ENCODE measurements around the gene SMIM41.

Gene SMIM41

DNA sequence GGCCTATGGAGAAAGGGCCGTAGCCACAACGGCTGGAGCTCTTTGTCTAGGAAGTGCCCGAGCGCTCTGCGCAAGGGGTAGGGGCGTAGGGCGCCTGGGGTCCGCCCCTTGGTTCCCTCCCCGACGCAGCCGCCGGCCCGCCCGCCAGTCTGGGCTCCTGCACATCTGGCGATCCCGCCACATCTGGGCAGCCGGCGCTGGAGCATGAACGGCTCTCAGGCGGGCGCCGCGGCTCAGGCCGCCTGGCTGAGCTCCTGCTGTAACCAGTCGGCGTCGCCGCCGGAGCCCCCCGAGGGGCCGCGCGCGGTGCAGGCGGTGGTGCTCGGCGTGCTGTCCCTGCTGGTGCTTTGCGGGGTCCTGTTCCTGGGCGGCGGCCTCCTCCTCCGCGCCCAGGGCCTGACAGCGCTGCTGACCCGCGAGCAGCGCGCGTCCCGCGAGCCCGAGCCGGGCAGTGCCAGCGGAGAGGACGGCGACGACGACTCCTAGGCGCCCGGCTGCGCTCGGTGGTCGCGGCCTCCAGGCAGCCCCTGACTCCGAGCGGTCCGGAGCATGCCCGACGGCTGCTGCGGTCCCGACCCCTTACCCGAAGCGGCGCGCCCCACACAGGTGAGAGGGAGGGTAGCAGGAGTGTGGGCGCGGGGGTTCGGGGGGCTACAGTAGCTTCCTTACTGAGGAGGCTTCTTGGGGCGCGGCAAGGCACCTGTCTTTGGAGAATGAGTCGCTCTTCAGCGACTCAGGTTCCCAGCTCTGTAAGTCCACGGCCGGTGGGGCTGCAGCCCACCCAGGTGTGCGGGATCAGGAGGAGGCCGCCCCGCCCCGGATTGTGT lies at the start of gene SMIM41:
TSS of gene SMIM41 (plus strand) at position 129 of the 827 bp plus-strand sequence. CDS start at position 205, 76 bp downstream.
- DNase-seq (ENCODE audit: low read depth in 1 of 2, low spot score in 1 of 2): no peak
- in situ Hi-C loops (cut with HindIII; ENCODE audit: low pct_unique_long_range_greater_than_20kb, low sequenced_read_pairs): no loop called here
- no peak for TF ChIP-seq JUND (IDR thresholded peaks at IDR 0.05; ENCODE audit: low read depth)

- no peak for TF ChIP-seq JUND (IDR thresholded peaks at IDR 0.05; ENCODE audit: low read depth)
- in situ Hi-C loops (cut with HindIII; ENCODE audit: low pct_unique_long_range_greater_than_20kb, low sequenced_read_pairs): no loop called here
- DNase-seq (ENCODE audit: low read depth in 1 of 2, low spot score in 1 of 2): peak in 1 of 2 experiments; percentile 58
Observed at GRCh38 chr12:52032446-52032803, 47.1 kb upstream of the SMIM41 start.

- DNase-seq (ENCODE audit: low read depth in 1 of 2, low spot score in 1 of 2): peak; percentile 98 to 100
- in situ Hi-C loops (cut with HindIII; ENCODE audit: low pct_unique_long_range_greater_than_20kb, low sequenced_read_pairs): no loop called here
- no peak for TF ChIP-seq JUND (IDR thresholded peaks at IDR 0.05; ENCODE audit: low read depth)
Observed at GRCh38 chr12:52032804-52033445, 46.6 kb upstream of the SMIM41 start.

DNA sequence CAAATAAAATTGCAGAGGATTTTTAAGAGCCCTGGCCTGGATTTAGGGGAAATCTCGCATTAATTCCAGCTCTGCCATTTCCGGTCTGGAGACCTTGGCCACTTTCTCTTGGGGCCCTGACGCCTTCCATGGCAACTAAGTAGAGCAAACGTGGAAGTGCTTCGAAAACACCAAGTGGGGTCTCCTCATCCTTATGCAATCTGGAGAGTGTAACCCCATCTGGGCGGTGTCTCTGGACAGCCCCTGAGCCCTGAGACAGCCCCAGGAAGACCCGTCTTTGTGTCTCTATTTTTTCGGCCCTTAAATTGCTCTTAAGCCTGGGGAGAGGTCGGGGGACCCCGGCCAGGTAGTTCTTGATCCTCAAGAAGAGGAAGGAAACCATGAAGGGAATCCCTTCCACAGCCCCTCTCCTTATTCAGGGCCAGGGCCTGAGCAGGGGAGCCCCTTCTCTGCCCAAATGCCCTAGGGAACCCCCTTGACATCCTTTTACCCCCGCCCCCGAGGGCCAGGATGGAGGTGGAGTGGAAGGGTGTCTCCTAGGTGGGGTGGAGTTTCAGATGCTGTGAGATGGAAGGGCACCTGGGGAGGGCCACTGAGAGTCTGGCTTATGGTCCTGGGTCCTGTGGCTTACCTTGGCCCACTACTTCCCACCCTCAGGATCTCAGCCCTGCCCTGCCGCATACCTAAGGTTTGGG lies 45.9 kb upstream of the SMIM41 start:
- in situ Hi-C loops (cut with HindIII; ENCODE audit: low pct_unique_long_range_greater_than_20kb, low sequenced_read_pairs): no loop called here
- DNase-seq (ENCODE audit: low read depth in 1 of 2, low spot score in 1 of 2): no peak
- no peak for TF ChIP-seq JUND (IDR thresholded peaks at IDR 0.05; ENCODE audit: low read depth)

GRCh38 chr12:52035190-52035589 lies 44.3 kb upstream of the SMIM41 start:
- DNase-seq (ENCODE audit: low read depth in 1 of 2, low spot score in 1 of 2): no peak
- in situ Hi-C loops (cut with HindIII; ENCODE audit: low pct_unique_long_range_greater_than_20kb, low sequenced_read_pairs): no loop called here
- no peak for TF ChIP-seq JUND (IDR thresholded peaks at IDR 0.05; ENCODE audit: low read depth)

DNA sequence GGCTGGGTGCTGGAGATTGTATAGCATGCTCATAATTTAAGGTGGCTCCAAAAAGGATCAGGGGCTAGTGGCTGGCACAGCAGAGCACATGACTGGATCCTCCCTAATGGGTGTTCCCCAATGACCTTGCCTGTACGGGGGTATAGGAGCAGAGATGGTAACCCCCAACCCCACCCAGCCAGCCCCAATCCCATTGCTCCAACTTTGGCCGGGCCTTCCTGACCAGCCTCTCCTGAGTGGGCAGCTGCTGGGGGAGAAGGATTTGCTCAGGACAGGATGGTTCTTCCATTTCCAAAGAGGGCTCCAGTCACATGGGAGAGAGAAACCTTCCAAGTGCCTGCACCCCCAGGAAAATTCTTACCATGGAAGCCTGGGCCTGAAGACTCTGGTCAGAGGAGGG lies 43.6 kb upstream of the SMIM41 start:
- in situ Hi-C loops (cut with HindIII; ENCODE audit: low pct_unique_long_range_greater_than_20kb, low sequenced_read_pairs): no loop called here
- TF ChIP-seq JUND (IDR thresholded peaks at IDR 0.05; ENCODE audit: low read depth): no peak
- no peak for DNase-seq (ENCODE audit: low read depth in 1 of 2, low spot score in 1 of 2)

GRCh38 chr12:52036587-52037171 lies 42.8 kb upstream of the SMIM41 start:
- DNase-seq (ENCODE audit: low read depth in 1 of 2, low spot score in 1 of 2): peak; percentile 66 to 83
- in situ Hi-C loops (cut with HindIII; ENCODE audit: low pct_unique_long_range_greater_than_20kb, low sequenced_read_pairs): no loop called here
- no peak for TF ChIP-seq JUND (IDR thresholded peaks at IDR 0.05; ENCODE audit: low read depth)

DNA sequence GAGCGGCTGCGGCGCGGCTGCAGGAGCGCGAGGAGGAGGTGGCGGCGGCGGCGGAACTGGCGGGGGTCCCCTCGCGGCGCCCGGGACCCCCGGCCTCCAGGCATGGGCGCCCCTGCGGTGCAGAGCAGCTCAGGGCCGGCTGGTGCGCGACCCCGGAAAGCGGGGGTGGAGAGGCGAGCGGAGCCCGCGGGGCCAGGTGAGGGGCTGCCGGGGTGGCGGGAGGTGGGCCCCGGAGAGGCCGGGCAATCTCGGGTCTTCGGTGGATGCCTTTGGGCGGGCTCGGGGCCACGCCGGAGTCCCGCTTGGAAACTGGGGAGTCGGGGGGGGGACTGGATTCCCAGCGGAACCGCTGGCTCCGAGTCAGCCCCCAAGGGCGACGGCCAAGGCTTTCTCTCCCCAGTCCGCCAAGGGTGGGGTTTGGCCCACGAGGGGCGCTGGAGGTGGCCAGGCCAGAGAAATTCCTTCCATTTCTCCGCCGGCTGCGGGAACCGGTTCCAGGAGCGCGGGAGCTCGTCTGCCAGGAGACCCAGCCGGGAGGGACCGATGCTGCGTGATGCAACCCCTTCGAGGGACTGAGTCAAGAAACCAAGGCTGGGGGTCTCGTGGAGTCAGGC lies 42.1 kb upstream of the SMIM41 start:
- TF ChIP-seq JUND (IDR thresholded peaks at IDR 0.05; ENCODE audit: low read depth): no peak
- peak in 1 of 2 experiments; percentile 49 for DNase-seq (ENCODE audit: low read depth in 1 of 2, low spot score in 1 of 2)
- in situ Hi-C loops (cut with HindIII; ENCODE audit: low pct_unique_long_range_greater_than_20kb, low sequenced_read_pairs): no loop called here

DNA sequence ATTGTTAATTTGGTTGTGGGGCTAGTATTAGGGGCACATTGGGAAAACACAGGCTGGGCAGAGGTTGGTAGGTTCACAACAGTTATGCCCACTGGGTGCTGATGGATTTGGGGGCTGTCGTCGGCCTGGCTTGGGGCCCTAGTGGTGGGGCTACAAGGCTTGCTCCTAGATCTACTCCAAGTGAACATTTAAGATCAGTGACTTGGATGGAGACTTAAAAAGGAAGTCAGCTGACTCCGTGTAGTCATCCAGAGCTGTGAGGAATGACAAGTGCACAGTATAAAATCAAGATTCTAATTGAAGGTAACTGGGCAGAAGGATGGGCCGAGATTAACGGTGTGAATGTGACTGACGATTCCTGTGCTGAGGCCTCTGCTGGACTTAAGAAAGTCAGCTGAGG lies 41.1 kb upstream of the SMIM41 start:
- TF ChIP-seq JUND (IDR thresholded peaks at IDR 0.05; ENCODE audit: low read depth): no peak
- no peak for DNase-seq (ENCODE audit: low read depth in 1 of 2, low spot score in 1 of 2)
- in situ Hi-C loops (cut with HindIII; ENCODE audit: low pct_unique_long_range_greater_than_20kb, low sequenced_read_pairs): no loop called here

DNA sequence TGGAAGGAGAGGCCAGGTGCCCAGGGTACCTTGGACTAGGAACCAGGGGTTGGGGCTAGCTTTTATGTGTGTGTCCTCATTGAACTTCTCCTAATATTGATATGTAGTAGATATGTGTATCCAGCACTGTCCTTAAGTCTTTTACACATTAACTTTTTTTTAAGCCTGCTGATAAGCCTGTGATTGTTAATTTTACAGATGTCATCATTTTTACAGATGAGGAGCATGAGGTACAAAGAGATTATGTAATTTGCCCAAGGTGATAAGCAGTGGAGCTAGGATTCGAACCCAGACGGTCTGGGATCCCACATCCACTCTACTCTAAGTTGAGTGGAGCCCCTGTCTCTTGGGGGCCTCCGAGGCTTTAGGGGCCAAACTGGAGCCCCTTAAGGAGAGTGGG lies 38.5 kb upstream of the SMIM41 start:
- TF ChIP-seq JUND (IDR thresholded peaks at IDR 0.05; ENCODE audit: low read depth): no peak
- in situ Hi-C loops (cut with HindIII; ENCODE audit: low pct_unique_long_range_greater_than_20kb, low sequenced_read_pairs): no loop called here
- DNase-seq (ENCODE audit: low read depth in 1 of 2, low spot score in 1 of 2): no peak

- in situ Hi-C loops (cut with HindIII; ENCODE audit: low pct_unique_long_range_greater_than_20kb, low sequenced_read_pairs): no loop called here
- TF ChIP-seq JUND (IDR thresholded peaks at IDR 0.05; ENCODE audit: low read depth): no peak
- peak; percentile 50 to 68 for DNase-seq (ENCODE audit: low read depth in 1 of 2, low spot score in 1 of 2)
Observed at GRCh38 chr12:52041695-52042123, 37.8 kb upstream of the SMIM41 start.

DNA sequence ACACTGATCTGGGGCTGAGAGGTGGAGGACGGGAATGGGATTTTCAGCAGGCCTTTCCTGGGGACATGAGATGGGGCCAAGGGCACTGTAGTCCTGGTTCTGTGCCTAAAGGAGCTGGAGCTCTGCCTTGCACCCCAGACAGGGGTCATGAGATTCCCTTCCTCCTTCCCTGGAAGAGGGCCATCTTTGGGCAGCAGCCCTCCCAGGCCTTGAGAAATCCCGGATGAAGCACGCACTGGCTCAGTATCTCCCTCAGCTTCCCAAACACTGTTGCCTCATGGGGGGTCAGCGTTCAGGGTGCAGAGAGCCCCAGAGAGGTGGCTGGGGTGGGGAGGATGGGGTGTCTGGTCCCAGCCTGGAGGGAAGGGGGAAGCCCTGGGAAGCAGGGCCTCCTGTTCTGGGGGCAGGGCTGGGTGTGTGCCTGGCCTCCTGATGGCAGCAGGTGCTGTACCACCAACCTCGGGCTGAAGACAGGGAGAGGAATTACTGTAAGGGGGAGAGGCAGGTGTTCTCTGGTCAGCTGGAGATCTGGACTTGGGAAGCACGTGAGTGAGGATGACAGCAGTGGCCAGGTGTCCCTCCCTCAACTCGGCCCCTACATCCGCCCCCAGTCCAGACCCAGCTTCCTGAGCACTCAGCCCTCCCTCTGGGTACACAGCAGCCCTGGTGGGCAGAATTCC lies 36.7 kb upstream of the SMIM41 start:
- TF ChIP-seq JUND (IDR thresholded peaks at IDR 0.05; ENCODE audit: low read depth): no peak
- DNase-seq (ENCODE audit: low read depth in 1 of 2, low spot score in 1 of 2): no peak
- in situ Hi-C loops (cut with HindIII; ENCODE audit: low pct_unique_long_range_greater_than_20kb, low sequenced_read_pairs): no loop called here

All from T47D (cell line).